GM10248 (cell line): Measurements from ENCODE around the gene HOATZ.

Source experiments
- CTCF ChIA-PET: fragments of 300-600 bp; sonication (Branson Sonifier 250); formaldehyde crosslinking; extraction: SDS; loops from one replicate; lab custom pipeline; 2021; ENCODE audit warnings: antibody characterized with exemption; lab: Yijun Ruan, JAX
- POLR2A ChIA-PET: fragments of 350-650 bp; sonication (Branson Sonifier 250); formaldehyde crosslinking; extraction: SDS; loops from one replicate; lab custom pipeline; 2020; ENCODE audit warnings: antibody characterized with exemption; lab: Yijun Ruan, JAX
- DNase-seq: peaks from one replicate; pipeline ENCODE4 v3.0.0; 2012; ENCODE audit errors: extremely low spot score
- TF ChIP-seq, protein P1 (sequence below): IDR thresholded peaks from 2 replicates; pipeline ENCODE4 v1.5.1; 2012; ENCODE audit warnings: mild to moderate bottlenecking, low read depth; ENCODE audit errors: extremely low read depth, missing control alignments, control extremely low read depth

Gene HOATZ

DNA sequence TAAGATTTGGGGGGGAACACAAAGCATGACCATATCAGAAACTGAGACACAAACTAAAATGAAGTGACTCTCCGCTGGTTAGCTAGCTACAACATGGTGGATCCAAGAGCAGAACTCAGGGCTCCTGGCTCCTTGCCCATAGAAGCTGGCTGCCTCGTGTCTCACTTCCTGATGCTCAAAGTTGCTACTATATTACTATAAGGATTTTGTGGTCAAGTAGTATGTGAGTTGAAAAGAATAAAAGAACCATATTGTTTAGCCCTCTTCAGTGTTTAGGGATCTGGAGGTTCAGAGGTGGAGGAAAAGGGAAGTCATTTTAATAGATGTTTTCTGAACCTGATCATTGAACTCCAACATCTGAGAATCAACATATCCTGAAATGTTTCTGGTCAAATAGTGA lies 70.8 kb downstream of the HOATZ start:
- POLR2A ChIA-PET, result no interaction called here
- CTCF ChIA-PET, result interaction anchor here (0.6 to 6.1 kb wide), 7 partner anchors 9 to 285 kb away, joined by 3 to 80 read pairs (median 4); partner anchors contain the start of gene PPP2R1B
- DNase-seq, result no peak
- TF ChIP-seq, protein P1, sequence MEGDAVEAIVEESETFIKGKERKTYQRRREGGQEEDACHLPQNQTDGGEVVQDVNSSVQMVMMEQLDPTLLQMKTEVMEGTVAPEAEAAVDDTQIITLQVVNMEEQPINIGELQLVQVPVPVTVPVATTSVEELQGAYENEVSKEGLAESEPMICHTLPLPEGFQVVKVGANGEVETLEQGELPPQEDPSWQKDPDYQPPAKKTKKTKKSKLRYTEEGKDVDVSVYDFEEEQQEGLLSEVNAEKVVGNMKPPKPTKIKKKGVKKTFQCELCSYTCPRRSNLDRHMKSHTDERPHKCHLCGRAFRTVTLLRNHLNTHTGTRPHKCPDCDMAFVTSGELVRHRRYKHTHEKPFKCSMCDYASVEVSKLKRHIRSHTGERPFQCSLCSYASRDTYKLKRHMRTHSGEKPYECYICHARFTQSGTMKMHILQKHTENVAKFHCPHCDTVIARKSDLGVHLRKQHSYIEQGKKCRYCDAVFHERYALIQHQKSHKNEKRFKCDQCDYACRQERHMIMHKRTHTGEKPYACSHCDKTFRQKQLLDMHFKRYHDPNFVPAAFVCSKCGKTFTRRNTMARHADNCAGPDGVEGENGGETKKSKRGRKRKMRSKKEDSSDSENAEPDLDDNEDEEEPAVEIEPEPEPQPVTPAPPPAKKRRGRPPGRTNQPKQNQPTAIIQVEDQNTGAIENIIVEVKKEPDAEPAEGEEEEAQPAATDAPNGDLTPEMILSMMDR, result no peak

DNA sequence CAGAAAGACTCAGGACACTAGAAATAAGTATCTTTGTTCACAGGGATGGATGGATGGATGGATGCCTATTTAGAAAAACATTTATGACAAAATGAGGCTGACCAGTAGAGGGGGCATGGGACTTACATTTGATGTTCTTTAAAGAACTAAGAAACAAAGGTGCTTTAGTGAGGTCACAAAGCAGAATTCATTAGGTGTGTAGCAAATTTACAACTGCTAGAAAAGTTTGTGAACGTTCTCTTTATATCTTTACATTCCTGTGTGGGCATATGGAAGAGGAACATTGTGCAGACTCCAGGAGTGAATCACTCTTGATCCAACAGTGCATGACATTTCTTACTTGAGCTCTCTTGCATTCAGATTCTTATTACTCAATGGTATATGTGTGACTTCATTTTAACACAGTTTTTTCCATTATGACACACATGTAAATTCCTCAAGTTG lies 71.8 kb downstream of the HOATZ start:
- ChIA-PET POLR2A (no interaction called here), CTCF (interaction anchor here (0.6 to 6.1 kb wide), 41 partner anchors 8 to 694 kb away, joined by 3 to 80 read pairs (median 4); partner anchors contain the start of gene PPP2R1B)
- TF ChIP-seq, protein P1, result peak; percentile 53
- DNase-seq, result peak; percentile 43
